Skeletal muscle satellite cell (primary cell): ENCODE measurements around the gene SLC24A1. TPM values are rescaled to one million over a fixed set of nuclear protein-coding genes. Genes with fewer than 3 reads are reported as not detected.

Experiments used
- H3K27me3 ChIP-seq: 2 replicates; pipeline ENCODE4 v1.7.0; 2013; ENCODE audit warnings: low read length; ENCODE audit not compliant: control insufficient read depth, insufficient read depth
- H3K36me3 ChIP-seq: 2 replicates; pipeline ENCODE4 v1.7.0; 2013; ENCODE audit warnings: mild to moderate bottlenecking, control low read depth, low read length; ENCODE audit not compliant: insufficient read depth
- H3K4me1 ChIP-seq: 2 replicates; pipeline ENCODE4 v1.7.0; 2013; ENCODE audit warnings: low read length; ENCODE audit not compliant: control insufficient read depth, insufficient read depth
- H3K4me2 ChIP-seq: 2 replicates; pipeline ENCODE4 v1.7.0; 2013; ENCODE audit warnings: mild to moderate bottlenecking, low read length
- H3K4me3 ChIP-seq: 2 replicates; pipeline ENCODE4 v1.7.0; 2013; ENCODE audit warnings: low read length
- H3K9ac ChIP-seq: 2 replicates; pipeline ENCODE4 v1.7.0; 2013; ENCODE audit warnings: mild to moderate bottlenecking, low read depth, low read length, moderate library complexity
- H3K9me3 ChIP-seq: replicated peaks from 2 replicates; pipeline ENCODE4 v1.7.0; 2013; ENCODE audit warnings: mild to moderate bottlenecking, control low read depth, low read length
- total RNA-seq: library from RNA; depleted of rRNA; stranded (reverse); fragments of >200 nt; gene quantifications from 2 replicates; pipeline ENCODE4 v1.2.3, GENCODE V29; 2012; rRNA removed

The SLC24A1 gene
- 4.4 and 6.3 TPM in 2 replicates for total RNA-seq

DNA sequence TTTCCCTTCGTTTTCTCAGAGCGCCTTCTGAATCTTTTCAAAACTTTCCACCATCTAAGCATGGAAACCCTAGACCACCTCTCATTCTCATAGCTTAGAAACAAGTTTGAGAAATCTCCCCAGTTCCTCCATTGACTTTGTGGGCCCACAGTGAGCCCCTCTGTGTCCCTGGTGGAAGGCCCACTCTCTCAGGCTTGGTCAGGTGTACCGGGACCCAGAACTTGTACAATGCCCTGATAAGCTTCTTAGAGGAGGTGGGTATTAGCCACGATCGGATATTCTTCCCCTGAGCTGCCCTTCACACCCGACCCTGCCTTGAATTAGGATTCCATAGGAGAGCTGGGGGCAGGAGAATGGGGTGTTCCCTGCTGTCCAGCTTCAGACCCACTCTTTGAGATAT lies at the start of gene SLC24A1:
Gene SLC24A1 (plus strand): TSS at position 301 of the 400 bp plus-strand sequence. CDS start 2,143 bp downstream, outside the sequence.
- Histone ChIP-seq H3K4me1 (no peaks in the 10 kb centered on the region), H3K4me3 (no peak within 1 kb of the TSS), H3K4me2 (no peak within 1 kb of the TSS), H3K9me3 (no peaks in the 10 kb centered on the region), H3K9ac (no peak within 1 kb of the TSS), H3K27me3 (no peaks in the 10 kb centered on the region), H3K36me3 (peaks cover 13% of the 10 kb centered on the region)

- Histone ChIP-seq H3K4me3 (no peak overlapping the region), H3K9me3 (no peaks in the 10 kb centered on the region), H3K9ac (no peak overlapping the region), H3K4me2 (no peak overlapping the region), H3K4me1 (peaks cover 11% of the 10 kb centered on the region), H3K27me3 (no peaks in the 10 kb centered on the region), H3K36me3 (peaks cover 46% of the 10 kb centered on the region)
Observed at GRCh38 chr15:65571971-65572370, 49.8 kb upstream of the SLC24A1 start.

DNA sequence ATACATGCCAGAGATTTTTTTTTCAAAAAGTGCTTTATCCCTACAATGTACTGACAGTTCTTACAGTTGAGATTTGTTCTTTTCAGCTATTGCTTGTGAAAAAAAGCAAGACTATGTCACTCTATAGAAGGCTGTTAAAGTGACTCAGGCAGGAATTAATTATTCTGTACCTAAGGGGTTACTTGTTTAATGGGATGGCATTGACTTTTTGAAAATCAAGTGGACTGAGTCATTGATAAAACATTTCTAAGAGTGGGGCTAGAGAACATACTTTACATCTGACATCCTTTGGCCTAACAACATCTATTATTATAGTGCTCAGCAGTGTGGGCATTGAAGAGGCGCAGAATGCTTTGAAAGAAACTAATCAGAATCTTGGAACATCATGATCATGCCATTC lies 45.1 kb upstream of the SLC24A1 start:
- Histone ChIP-seq H3K9ac (peak overlapping the region; percentile 7), H3K4me2 (peak overlapping the region; percentile 47), H3K27me3 (no peaks in the 10 kb centered on the region), H3K4me1 (peaks cover 38% of the 10 kb centered on the region), H3K9me3 (no peaks in the 10 kb centered on the region), H3K4me3 (no peak overlapping the region), H3K36me3 (peaks cover 42% of the 10 kb centered on the region)

- peaks cover 37% of the 10 kb centered on the region for H3K36me3 ChIP-seq
- H3K4me1 ChIP-seq, result peaks cover 38% of the 10 kb centered on the region
- no peaks in the 10 kb centered on the region for H3K9me3 ChIP-seq
- no peak overlapping the region for H3K9ac ChIP-seq
- H3K27me3 ChIP-seq, result no peaks in the 10 kb centered on the region
- H3K4me3 ChIP-seq, result no peak overlapping the region
- peak overlapping the region; percentile 30 for H3K4me2 ChIP-seq
Observed at GRCh38 chr15:65577129-65577996, 44.4 kb upstream of the SLC24A1 start.

DNA sequence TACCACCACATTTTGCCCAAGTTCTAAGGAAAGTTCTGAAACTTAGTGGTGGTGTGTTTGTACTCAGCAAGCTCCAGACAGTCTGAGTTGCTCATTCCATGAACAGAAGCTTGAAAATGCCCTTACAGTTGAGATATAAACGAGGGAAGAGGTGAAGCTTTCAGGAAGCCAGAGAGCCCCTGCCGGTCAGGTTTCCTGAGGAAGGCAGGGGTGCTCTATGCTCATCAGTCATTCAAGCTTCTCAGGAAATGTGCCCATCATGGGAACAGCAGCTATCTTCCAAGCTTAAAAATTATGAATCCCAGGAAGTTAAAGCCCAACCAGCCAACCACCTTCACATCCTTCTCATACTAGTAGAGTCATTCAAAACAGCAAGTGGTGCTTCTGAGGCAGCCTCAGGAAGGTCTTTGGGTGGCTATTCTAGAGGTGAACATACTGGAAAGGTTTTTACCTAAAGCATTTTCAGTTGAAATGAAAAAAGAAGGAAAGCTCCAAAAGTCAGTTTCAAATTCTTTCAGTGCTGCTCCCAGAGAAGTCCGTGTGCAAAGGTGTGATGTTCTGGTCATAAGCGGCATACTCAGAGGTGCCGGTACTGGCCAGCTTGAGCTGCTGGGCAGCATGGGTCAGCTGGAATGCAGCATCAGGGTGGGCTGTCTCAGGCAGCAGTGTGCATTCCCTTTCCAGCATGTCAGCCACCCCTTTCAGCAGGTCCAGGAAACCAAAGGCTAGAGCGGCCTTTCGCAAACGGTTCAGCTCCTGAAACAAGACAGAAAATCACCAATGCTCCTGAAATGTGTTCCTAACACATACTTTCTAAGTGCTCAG lies 42.6 kb upstream of the SLC24A1 start:
- H3K9me3 ChIP-seq, result no peaks in the 10 kb centered on the region
- H3K4me2 ChIP-seq, result no peak overlapping the region
- H3K4me3 ChIP-seq, result no peak overlapping the region
- peaks cover 38% of the 10 kb centered on the region for H3K4me1 ChIP-seq
- H3K9ac ChIP-seq, result no peak overlapping the region
- H3K27me3 ChIP-seq, result no peaks in the 10 kb centered on the region
- peaks cover 47% of the 10 kb centered on the region for H3K36me3 ChIP-seq

GRCh38 chr15:65579762-65580161 lies 42.0 kb upstream of the SLC24A1 start:
- Histone ChIP-seq H3K36me3 (peaks cover 50% of the 10 kb centered on the region), H3K9me3 (no peaks in the 10 kb centered on the region), H3K4me3 (no peak overlapping the region), H3K4me1 (peaks cover 38% of the 10 kb centered on the region), H3K4me2 (no peak overlapping the region), H3K27me3 (no peaks in the 10 kb centered on the region), H3K9ac (no peak overlapping the region)

DNA sequence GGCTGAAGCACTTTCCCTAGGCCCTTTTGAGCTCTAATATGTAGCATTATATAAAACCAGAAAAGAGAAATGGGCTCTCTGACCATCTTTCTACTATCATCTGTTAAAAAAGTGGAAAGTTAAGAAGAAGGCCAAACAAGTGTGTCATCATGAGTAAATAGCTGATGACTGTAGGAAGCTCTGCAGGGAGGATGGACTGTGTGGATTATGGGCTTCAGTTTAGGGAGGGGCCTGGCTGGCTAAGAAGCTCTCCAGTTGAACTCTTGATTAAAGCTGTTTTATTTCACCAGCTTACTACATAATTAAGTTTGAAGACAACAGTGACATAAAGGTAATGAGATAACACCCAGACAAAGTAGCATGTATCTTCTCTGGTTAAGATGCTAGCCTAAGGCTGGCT lies 41.5 kb upstream of the SLC24A1 start:
- H3K9ac ChIP-seq, result no peak overlapping the region
- no peaks in the 10 kb centered on the region for H3K9me3 ChIP-seq
- H3K4me2 ChIP-seq, result no peak overlapping the region
- peaks cover 38% of the 10 kb centered on the region for H3K4me1 ChIP-seq
- peaks cover 50% of the 10 kb centered on the region for H3K36me3 ChIP-seq
- no peak overlapping the region for H3K4me3 ChIP-seq
- H3K27me3 ChIP-seq, result no peaks in the 10 kb centered on the region

GRCh38 chr15:65583701-65584100 lies 38.0 kb upstream of the SLC24A1 start:
- no peak overlapping the region for H3K4me3 ChIP-seq
- no peak overlapping the region for H3K4me2 ChIP-seq
- no peaks in the 10 kb centered on the region for H3K9me3 ChIP-seq
- no peak overlapping the region for H3K9ac ChIP-seq
- H3K27me3 ChIP-seq, result no peaks in the 10 kb centered on the region
- H3K36me3 ChIP-seq, result peaks cover 51% of the 10 kb centered on the region
- H3K4me1 ChIP-seq, result peaks cover 17% of the 10 kb centered on the region

DNA sequence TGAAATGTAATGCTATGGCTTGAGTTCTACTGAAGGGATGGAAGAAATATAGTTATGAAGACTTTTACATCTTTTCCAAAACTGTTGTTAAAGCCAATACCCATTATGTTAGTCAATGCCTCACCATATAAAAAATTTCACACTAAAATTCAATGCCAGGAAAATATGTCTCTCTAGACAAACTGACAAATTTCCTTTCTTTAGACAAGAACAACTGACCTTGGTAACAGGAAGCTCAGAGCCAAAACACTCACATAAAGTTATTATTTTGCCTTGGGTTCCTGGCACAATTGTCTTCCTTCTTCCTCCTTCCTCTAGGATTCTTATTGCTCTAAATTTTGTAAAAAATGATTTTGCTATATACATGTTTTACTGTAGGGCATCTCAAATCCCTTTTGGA lies 37.5 kb upstream of the SLC24A1 start:
- H3K4me3 ChIP-seq, result no peak overlapping the region
- H3K9ac ChIP-seq, result no peak overlapping the region
- H3K4me1 ChIP-seq, result peaks cover 16% of the 10 kb centered on the region
- no peaks in the 10 kb centered on the region for H3K27me3 ChIP-seq
- peaks cover 51% of the 10 kb centered on the region for H3K36me3 ChIP-seq
- H3K9me3 ChIP-seq, result no peaks in the 10 kb centered on the region
- H3K4me2 ChIP-seq, result no peak overlapping the region

- no peak overlapping the region for H3K4me3 ChIP-seq
Observed at GRCh38 chr15:65587094-65587493, 34.6 kb upstream of the SLC24A1 start.

DNA sequence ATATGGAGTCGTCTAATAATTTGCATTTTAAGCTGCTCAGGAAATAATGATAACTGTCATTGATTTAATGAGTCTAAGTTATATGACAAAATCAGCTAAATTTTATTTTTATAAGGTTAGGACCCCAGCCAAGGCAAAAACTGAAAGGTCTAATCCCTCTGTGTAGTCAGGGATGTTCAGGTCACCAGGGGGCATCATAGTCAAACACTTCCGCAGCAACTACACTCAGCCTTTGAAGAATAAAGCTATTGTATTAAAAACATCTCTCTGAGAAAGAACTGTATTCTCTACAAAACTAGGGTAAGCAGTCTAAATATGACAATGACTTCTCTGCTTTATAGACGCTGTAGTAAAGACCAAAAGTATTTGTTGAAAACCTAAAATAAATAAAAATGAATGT lies 25.8 kb upstream of the SLC24A1 start:
- no peak overlapping the region for H3K4me3 ChIP-seq
- H3K9ac ChIP-seq, result no peak overlapping the region
- H3K9me3 ChIP-seq, result no peaks in the 10 kb centered on the region
- no peaks in the 10 kb centered on the region for H3K27me3 ChIP-seq
- peaks cover 74% of the 10 kb centered on the region for H3K36me3 ChIP-seq
- H3K4me1 ChIP-seq, result no peaks in the 10 kb centered on the region
- H3K4me2 ChIP-seq, result no peak overlapping the region

More at GRCh38 chr15:65587094-65587493, 34.6 kb upstream of the SLC24A1 start:
- no peaks in the 10 kb centered on the region for H3K27me3 ChIP-seq
- H3K4me1 ChIP-seq, result no peaks in the 10 kb centered on the region
- peaks cover 66% of the 10 kb centered on the region for H3K36me3 ChIP-seq
- H3K9ac ChIP-seq, result no peak overlapping the region
- H3K9me3 ChIP-seq, result no peaks in the 10 kb centered on the region
- H3K4me2 ChIP-seq, result no peak overlapping the region
